Omental fat pad (tissue), 4 donors: ENCODE measurements around the gene SEMA3G. TPM values are rescaled to one million over a fixed set of nuclear protein-coding genes. Genes with fewer than 3 reads are reported as not detected.

ENCODE experiments used
- ATAC-seq: fragments of 150-250 bp; one replicate; pipeline ENCODE4 v1.9.1; 2016; ENCODE audit warnings: mild to moderate bottlenecking, moderate library complexity; ENCODE audit not compliant: low FRiP score
- DNase-seq: peaks from one replicate; pipeline ENCODE4 v3.0.0-alpha.2; 2019; ENCODE audit warnings: low spot score
- CTCF ChIP-seq, 3 donors: fragments of 450-650 bp; IDR thresholded peaks; one replicate each; pipeline ENCODE4 v1.5.1; 2016 to 2017; ENCODE audit warnings: antibody characterized with exemption in 3 of 3, mild to moderate bottlenecking in 3 of 3, moderate library complexity in 2 of 3
- total RNA-seq, 4 donors: library from RNA; depleted of rRNA; stranded (reverse); fragments of >200 nt; gene quantifications; one replicate each; pipeline ENCODE4 v1.1.0, GENCODE V29; 2016

Gene SEMA3G
- total RNA-seq, 4 donors from 2014 or later, result 21.3 to 200 (median 131) TPM

DNA sequence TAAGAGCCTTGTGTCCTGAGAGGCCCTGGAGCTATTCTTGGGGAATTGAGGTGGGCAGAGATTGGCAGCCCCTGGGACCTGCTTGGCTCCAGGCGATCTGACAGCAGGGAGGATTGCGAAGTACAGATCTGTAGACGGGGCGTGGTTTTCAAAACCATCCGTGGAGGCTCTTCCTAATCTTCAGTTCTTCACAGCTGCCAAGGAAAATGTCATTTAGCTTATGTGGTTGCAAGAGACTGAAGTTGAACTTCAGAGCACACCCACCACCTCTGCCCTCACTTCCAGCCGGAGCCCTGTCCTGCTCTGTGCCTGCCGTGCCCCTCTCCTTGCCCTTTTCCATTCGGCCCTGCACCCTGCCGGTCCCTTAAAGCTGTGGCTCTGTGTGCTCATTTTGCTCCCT lies 23.4 kb upstream of the SEMA3G start:
- TF ChIP-seq CTCF (IDR thresholded peaks at IDR 0.05), result no peak
- ATAC-seq, result peak; percentile 61
- no peak for DNase-seq

DNA sequence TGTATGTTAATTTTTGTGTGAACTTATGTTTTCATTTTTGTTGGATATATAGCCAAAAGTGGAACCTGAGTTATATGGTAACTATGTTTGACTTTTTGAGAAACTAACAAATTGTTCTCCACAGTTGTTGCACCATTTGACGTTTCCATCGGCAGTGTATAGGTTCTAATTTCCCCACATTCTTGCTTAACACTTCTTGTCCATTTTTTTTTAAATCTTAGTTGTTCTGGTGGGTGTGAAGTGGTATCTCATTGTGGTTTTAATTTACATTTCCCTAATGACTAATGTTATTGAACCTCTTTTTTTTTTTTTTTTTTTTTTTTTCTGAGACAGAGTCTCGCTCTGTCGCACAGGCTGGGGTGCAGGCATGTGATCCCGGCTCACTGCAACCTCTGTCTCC lies 18.5 kb upstream of the SEMA3G start:
- DNase-seq, result no peak
- no peak for TF ChIP-seq CTCF (IDR thresholded peaks at IDR 0.05)
- no peak for ATAC-seq

DNA sequence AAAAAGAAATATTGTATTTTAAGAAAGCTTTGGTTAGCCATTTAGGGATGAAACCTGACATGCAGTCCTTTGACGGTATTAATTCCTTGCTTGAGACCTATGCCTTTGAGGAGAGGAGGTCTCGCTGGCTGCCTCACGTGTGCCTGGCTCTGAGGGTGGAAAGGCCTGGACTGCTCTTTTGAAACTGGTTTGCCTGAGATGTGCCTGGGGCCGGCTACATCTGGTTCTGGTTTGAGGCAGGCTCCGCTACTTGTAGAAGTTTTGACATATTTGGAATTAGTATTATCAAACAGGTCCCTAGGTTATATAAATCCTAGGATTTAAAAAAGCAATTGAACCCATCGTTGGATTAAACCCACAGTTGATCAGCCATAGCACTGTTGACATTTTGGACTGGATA lies 17.0 kb upstream of the SEMA3G start:
- no peak for ATAC-seq
- no peak for DNase-seq

GRCh38 chr3:52458770-52459545 lies 14.1 kb upstream of the SEMA3G start:
- no peak for TF ChIP-seq CTCF (IDR thresholded peaks at IDR 0.05)
- no peak for ATAC-seq
- DNase-seq, result no peak

More for the DNA sequence above, 17.0 kb upstream of the SEMA3G start:
- no peak for TF ChIP-seq CTCF (IDR thresholded peaks at IDR 0.05)

GRCh38 chr3:52458031-52458760 lies 13.3 kb upstream of the SEMA3G start:
- ATAC-seq (no peak), DNase-seq (no peak)
- TF ChIP-seq CTCF (IDR thresholded peaks at IDR 0.05), result no peak

DNA sequence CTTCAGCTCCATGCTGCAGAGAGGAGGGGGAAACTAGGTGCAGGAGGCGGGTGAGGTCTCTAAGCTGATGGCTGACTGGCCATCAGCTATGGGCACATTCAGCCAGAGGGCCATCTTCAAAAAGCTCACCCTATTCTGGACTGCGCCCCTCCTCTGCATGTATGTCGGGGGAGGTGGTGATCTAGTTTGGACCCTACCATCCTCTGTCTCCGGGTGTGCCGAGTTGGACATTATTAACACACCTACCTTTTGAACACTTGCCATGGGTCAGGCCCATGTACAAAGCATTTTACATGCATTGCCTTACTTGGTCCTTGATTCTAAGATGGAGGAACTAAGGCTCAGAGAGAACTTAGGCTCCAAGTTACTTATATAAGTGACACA lies 11.9 kb upstream of the SEMA3G start:
- ATAC-seq (no peak), DNase-seq (no peak)
- no peak for TF ChIP-seq CTCF (IDR thresholded peaks at IDR 0.05)
